ENCODE results near the gene STX8. TPM values are rescaled to one million over a fixed set of nuclear protein-coding genes. Genes with fewer than 3 reads are reported as not detected.

STX8 gene
- total RNA-seq, 2 experiments from 2014 or later, result 58.7 to 66.3 TPM

- ChIA-PET POLR2A (no interaction called here), CTCF (no interaction called here)
Observed at GRCh38 chr17:9330141-9330540, 245.5 kb downstream of the STX8 start.

- ChIA-PET POLR2A (no interaction called here), CTCF (no interaction called here)
Observed at GRCh38 chr17:9329251-9329921, 246.2 kb downstream of the STX8 start.

GRCh38 chr17:9324864-9325263 is 250.8 kb downstream of the STX8 start:
- CTCF ChIA-PET, result no interaction called here
- POLR2A ChIA-PET, result no interaction called here

GRCh38 chr17:9322326-9322725 is 253.3 kb downstream of the STX8 start:
- ChIA-PET POLR2A (no interaction called here), CTCF (no interaction called here)

- ChIA-PET CTCF (no interaction called here), POLR2A (no interaction called here)
Observed at GRCh38 chr17:9321890-9322289, 253.7 kb downstream of the STX8 start.

- ChIA-PET CTCF (interaction anchor here (0.5 to 0.6 kb wide), 2 partner anchors 19 to 122 kb away, joined by 3 to 4 read pairs; no protein-coding TSS in a partner anchor), POLR2A (no interaction called here)
Observed at GRCh38 chr17:9315360-9315759, 260.3 kb downstream of the STX8 start.

GRCh38 chr17:9313346-9313745 is 262.3 kb downstream of the STX8 start:
- ChIA-PET CTCF (no interaction called here), POLR2A (no interaction called here)

GRCh38 chr17:9309216-9309615 is 266.4 kb downstream of the STX8 start:
- ChIA-PET CTCF (no interaction called here), POLR2A (no interaction called here)

GRCh38 chr17:9308069-9308468 is 267.6 kb downstream of the STX8 start:
- CTCF ChIA-PET, result no interaction called here
- POLR2A ChIA-PET, result no interaction called here

GRCh38 chr17:9307313-9307998 is 268.2 kb downstream of the STX8 start:
- ChIA-PET CTCF (no interaction called here), POLR2A (no interaction called here)

- ChIA-PET POLR2A (no interaction called here), CTCF (interaction anchor here (1.2 kb wide), 1 partner anchor 32 kb away, joined by 3 read pairs; no protein-coding TSS in a partner anchor)
Observed at GRCh38 chr17:9306086-9306485, 269.5 kb downstream of the STX8 start.

GRCh38 chr17:9299695-9300094 is 275.9 kb downstream of the STX8 start:
- CTCF ChIA-PET, result interaction anchor here (0.6 kb wide), 1 partner anchor 16 kb away, joined by 3 read pairs; no protein-coding TSS in a partner anchor

GRCh38 chr17:9298776-9299295 is 276.8 kb downstream of the STX8 start:
- ChIA-PET CTCF (interaction anchor here (0.7 kb wide), 1 partner anchor 278 kb away, joined by 3 read pairs; no protein-coding TSS in a partner anchor), POLR2A (no interaction called here)

More at GRCh38 chr17:9299695-9300094, 275.9 kb downstream of the STX8 start:
- POLR2A ChIA-PET, result no interaction called here

GRCh38 chr17:9298135-9298534 is 277.5 kb downstream of the STX8 start:
- CTCF ChIA-PET, result no interaction called here

GRCh38 chr17:9294661-9295210 is 280.9 kb downstream of the STX8 start:
- POLR2A ChIA-PET, result no interaction called here
- CTCF ChIA-PET, result interaction anchor here (0.6 kb wide), 1 partner anchor 74 kb away, joined by 4 read pairs; no protein-coding TSS in a partner anchor

More at GRCh38 chr17:9298135-9298534, 277.5 kb downstream of the STX8 start:
- POLR2A ChIA-PET, result no interaction called here

- CTCF ChIA-PET, result interaction anchor here (0.6 to 1.9 kb wide), 5 partner anchors 9 to 105 kb away, joined by 3 to 5 read pairs (median 3); no protein-coding TSS in a partner anchor
- POLR2A ChIA-PET, result no interaction called here
Observed at GRCh38 chr17:9292561-9292941, 283.1 kb downstream of the STX8 start.

GRCh38 chr17:9291912-9292560 is 283.6 kb downstream of the STX8 start:
- CTCF ChIA-PET, result interaction anchor here (0.6 to 1.9 kb wide), 7 partner anchors 8 to 260 kb away, joined by 3 to 5 read pairs (median 4); no protein-coding TSS in a partner anchor

GRCh38 chr17:9290226-9290613 is 285.4 kb downstream of the STX8 start:
- CTCF ChIA-PET, result interaction anchor here (0.7 to 1.0 kb wide), 2 partner anchors 10 to 145 kb away, joined by 3 read pairs; no protein-coding TSS in a partner anchor
- POLR2A ChIA-PET, result interaction anchor here (0.6 to 1.6 kb wide), 2 partner anchors 16 to 38 kb away, joined by 3 to 14 read pairs; no protein-coding TSS in a partner anchor

More at GRCh38 chr17:9291912-9292560, 283.6 kb downstream of the STX8 start:
- POLR2A ChIA-PET, result no interaction called here

GRCh38 chr17:9287306-9287705 is 288.3 kb downstream of the STX8 start:
- POLR2A ChIA-PET, result no interaction called here
- CTCF ChIA-PET, result no interaction called here

GRCh38 chr17:9286434-9286833 is 289.2 kb downstream of the STX8 start:
- ChIA-PET POLR2A (no interaction called here), CTCF (interaction anchor here (1.1 kb wide), 1 partner anchor 10 kb away, joined by 3 read pairs; no protein-coding TSS in a partner anchor)
